HG03064 (cell line): ENCODE results near the gene CCPG1.
"Not testable (repeated sequence)": the region's sequence is repeated elsewhere in the genome, so short reads cannot be mapped to it uniquely, and the experiment has no call there.

Experiments
- ATAC-seq: cut with Tn5 transposase; IDR thresholded peaks from one replicate; pipeline ENCODE4 v1.9.1; 2021; ENCODE audit warnings: low read depth; ENCODE audit not compliant: unreplicated experiment

The CCPG1 gene

DNA sequence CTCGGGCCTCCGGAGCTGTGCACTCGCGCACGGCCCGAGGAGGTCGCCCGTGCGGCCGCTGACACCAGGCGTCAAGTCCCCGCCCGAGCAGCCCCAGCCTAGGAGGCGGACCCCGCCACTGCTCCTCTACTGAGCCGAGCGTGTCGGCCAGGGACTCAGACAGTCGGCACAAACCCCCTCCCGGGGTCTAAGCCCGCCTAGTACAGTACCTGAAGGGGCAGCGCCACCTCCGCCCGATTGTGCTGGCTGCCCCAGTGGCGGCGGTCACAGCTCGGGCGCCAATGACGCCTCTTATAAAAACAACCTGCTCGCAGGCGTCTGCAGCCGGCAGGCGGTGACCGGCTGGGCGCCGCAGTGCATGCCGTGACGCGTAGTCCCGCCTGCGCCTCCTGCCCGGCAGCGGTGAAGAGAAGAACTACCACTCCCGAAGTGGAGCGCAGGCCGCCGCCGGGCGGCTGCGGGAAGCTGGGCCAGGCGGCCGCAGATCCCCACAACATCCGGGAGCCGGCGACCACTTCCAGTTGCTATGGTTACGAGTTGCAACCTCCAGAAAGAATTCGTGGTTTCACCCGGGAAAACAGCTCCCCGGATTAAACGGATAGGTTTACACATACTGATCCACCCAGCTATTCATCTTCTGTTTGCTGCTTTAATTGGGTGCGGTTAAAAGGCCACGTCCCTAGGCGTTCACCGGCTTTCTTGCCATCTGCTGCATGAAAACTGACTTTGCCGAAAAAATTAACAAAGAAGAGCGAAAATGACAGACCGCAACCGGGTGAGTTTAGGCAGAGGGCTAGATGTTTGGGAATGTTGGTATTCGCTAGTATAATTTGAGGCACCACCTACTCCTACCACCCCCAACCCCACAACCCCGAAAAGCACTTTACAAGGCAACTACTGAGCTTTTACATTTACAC lies at the start of gene CCPG1, which contains the start of gene PIERCE2:
CCPG1 (minus strand) TSS at position 348 of the 917 bp plus-strand sequence. CDS start 18,935 bp downstream, outside the sequence.
PIERCE2 (plus strand) TSS at position 484 of the 917 bp plus-strand sequence; CDS start at position 758, 274 bp downstream.
- ATAC-seq: peak; percentile 88

- no peak for ATAC-seq
Observed at GRCh38 chr15:55457401-55458022, 49.4 kb upstream of the CCPG1 start.

DNA sequence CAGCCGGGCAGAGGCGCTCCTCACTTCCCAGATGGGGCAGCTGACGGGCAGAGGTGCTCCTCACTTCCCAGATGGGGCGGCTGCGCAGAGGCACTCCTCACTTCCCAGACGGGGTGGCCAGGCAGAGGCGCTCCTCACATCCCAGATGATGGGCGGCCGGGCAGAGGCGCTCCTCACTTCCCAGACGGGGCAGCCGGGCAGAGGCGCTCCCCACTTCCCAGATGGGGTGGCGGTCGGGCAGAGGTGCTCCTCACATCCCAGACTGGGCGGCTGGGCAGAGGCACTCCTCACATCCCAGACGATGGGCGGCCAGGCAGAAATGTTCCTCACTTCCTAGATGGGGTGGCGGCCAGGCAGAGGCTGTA lies 38.9 kb upstream of the CCPG1 start:
- ATAC-seq: not testable (repeated sequence)

GRCh38 chr15:55446379-55447029 lies 38.3 kb upstream of the CCPG1 start:
- ATAC-seq: not testable (repeated sequence)

GRCh38 chr15:55445936-55446335 lies 37.8 kb upstream of the CCPG1 start:
- not testable (repeated sequence) for ATAC-seq

DNA sequence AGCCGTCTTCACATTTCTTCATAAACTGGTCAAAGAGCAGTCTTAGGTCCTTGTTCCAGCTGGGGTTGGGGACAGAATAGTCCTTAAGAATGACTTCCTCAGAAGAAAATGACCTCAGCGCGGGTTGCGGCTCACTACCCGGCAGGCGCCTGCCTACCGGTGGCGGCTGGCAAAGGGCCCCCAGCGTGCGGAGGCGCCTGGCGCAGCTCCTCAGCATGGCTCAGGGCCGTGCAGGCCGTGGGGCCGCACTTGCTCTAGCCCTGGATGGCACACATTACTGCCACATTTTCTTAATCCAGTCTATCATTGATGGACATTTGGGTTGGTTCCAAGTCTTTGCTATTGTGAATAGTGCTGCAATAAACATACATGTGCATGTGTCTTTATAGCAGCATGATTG lies 35.0 kb upstream of the CCPG1 start:
- not testable (repeated sequence) for ATAC-seq

DNA sequence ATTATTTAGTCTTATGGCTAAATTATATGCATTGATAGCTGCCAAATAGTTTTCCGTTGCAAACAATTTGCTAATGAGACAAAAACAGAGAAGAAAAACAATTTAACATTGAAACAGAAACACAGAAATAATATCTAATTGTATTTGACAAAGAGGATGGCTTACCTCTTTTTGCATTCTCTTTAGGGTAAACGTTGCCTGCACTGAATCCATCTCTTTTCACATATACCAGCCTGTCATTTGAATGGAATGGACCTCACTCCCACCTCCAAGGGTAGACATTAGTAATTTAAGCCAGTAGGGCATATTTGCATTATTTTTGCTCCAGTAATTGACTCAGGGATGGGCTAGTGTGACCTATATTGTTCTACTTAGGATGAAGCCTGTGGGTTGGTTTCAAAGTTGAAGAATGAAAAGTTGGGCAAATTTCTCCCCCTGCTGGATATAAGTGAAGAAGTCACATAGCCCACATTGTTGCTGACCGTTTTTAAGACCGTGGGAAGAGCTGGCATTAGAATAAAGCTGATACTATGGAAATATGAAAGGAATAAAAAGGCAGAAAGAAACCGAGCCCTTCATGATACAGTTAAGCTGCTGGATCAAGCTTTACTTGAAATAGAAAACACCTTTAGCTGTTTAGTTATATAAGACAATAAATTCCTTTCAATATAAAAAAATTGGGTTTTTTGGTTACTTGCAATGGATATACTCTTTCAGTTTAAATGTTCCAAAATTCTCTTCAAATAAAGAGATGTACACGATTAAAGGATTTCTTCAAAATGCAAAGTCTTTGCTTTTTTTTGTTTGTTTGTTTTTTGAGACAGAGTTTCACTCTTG lies 27.0 kb upstream of the CCPG1 start:
- ATAC-seq: no peak

DNA sequence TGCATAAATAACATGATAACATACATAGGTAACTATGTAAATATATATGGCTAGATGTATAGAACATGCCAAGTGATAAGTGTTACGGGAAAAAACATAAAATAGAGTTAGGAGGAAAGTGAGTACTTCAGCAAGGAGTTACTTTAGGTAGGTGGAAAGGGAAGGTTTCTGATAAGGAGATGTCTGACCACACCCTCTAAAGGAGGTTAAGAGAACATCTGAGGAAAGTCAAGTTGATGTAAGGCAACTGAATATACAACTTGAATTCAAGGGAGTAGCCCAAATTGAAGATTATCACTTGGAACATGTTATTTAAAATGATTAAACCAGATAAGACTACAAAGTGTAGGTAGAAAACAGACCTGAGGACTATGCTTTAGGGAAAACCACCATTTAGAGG lies 13.9 kb upstream of the CCPG1 start:
- ATAC-seq: no peak

DNA sequence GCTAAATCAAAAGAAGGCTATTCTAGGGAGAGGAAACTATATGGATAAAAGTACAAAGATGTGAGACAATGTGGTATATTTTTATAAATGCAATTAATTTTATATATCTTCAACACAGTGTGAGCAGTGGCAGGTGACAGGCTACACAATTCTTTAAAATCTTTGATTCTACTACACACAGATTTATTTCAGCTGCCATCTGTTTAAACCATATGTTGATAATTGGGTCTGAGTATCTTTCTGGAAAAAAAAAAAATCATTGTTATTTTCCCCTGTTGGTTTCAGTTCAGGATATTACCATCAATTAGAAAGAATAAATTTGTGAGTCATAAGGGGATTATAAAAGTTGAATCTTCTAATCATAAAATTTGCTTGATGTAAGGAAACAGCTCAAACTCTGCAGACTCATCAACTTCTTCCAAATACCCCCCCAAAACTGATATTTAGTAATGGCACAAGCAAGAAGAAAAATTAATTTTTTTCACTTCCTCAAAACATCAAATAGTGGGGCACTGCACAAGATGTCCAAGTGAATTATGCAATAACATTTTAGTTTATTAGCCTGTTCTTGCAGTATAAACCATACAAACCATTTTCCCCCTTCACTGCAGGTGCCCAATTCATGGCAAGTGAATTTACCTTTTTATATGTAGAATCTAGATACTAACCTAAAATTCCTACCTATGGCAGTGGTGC lies 12.2 kb upstream of the CCPG1 start:
- no peak for ATAC-seq

DNA sequence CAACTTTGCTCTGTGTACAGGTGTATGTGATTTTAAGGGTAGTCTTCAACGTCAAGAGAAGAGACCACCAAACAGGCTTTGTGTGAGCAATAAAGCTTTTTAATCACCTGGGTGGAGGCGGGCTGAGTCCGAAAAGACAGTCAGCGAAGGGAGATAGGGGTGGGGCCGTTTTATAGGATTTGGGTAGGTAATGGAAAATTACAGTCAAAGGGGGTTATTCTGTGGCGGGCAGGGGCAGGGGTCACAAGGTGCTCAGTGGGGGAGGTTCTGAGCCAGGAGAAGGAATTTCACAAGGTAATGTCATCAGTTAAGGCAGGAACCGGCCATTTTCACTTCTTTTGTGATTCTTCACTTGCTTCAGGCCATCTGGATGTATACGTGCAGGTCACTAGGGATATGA lies 9.5 kb upstream of the CCPG1 start:
- not testable (repeated sequence) for ATAC-seq

GRCh38 chr15:55408976-55409375 lies 817 bp upstream of the CCPG1 start:
- ATAC-seq: not testable (repeated sequence)

- peak; percentile 4 for ATAC-seq
Observed at GRCh38 chr15:55407498-55408011, 604 bp downstream of the CCPG1 start.

- no peak for ATAC-seq
Observed at GRCh38 chr15:55403531-55403930, 4.6 kb downstream of the CCPG1 start.

GRCh38 chr15:55402707-55403106 lies 5.5 kb downstream of the CCPG1 start:
- ATAC-seq: no peak

DNA sequence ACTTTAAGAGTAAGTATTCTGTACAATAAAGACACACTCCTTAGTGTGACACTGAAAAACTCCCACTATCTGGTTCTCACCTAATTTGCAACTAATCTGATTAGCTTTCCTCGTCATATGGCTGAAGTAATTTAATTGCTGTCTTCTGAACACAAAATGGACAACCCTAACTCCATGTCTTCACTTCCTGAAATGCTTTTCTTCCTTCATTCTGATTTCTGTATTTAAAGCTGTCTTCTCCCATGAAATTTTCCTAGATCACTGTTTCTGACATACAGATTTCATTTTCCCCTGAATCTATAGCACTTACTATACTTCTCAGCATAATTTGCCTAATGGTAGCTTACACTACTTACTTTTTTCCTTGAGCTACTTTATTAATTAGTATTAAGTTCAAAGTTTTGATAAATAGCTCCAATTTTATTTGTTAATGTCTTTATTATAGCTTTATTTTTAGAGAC lies 6.3 kb downstream of the CCPG1 start:
- ATAC-seq: no peak

DNA sequence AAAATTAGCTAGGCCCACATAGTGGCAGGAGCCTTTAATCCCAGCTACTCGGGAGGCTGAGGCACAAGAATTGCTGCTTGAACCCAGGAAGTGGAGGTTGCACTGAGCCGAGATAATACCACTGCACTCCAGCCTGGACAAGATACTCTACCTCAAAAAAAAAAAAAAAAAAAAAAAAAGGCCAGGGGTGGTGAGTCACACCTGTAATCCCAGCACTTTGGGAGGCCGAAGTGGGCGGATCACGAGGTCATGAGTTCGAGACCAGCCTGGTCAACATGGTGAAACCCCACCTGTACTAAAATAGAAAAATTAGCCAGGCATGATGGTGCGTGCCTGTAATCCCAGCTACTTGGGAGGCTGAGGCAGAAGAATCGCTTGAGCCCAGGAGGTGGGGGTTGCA lies 8.1 kb downstream of the CCPG1 start:
- not testable (repeated sequence) for ATAC-seq

DNA sequence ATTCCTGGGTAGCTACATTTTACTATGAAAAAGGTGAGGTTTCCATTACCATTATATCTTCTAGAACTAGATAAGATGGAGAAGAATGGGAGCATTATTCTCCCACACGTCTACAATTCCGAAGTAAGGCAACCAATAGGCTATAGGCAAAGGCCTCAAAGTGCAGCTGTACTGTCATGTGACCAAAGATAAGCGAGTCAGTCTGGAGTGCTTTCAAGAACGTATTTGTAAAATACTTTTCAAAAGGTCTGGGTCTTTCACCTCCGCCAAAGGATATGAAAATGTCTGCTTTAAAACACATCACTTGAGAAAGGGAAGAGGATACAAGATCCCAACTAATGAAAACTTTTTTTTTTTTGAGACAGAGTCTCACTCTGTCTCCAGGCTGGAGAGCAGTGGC lies 9.9 kb downstream of the CCPG1 start:
- no peak for ATAC-seq

DNA sequence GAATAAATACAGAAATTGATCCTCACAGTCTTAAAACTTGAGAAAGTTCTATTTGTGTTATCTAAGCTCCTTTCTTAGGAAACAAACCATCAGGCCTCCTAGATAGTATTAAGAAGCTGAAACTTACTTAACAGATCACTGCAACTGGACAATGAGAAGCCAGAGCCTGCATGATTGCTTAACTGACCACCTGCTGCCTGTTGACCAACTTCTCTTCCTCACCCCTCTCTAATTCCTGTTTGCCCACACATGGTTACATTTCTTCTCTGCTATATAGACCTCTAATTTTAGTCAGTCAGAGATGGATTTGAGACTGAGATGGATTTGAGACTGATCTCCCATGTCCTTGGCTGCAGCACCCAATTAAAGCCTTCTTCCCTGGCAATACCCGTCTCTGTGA lies 13.5 kb downstream of the CCPG1 start:
- ATAC-seq: no peak

GRCh38 chr15:55389264-55389607 lies 18.9 kb downstream of the CCPG1 start:
- ATAC-seq: no peak

DNA sequence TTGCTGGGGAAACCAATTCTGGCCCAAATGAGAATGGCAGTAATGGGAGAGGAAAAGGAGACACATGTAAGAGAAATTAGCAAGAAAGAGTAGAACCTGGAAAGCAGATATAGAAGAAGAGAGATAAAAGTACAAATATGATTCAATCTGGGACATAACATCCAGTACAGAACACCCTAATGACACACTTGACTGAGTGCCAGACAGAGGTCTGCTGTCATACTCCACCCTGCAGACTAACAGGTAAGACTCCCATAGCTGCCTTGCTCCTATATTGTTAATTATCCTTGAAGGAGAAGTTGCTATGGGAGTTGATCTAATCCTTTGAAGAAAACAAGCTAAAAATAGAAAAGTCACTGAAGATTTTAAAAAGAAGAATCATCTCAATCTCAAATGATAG lies 21.1 kb downstream of the CCPG1 start:
- no peak for ATAC-seq
